ENCODE measurements around the gene CORO7. TPM values are rescaled to one million over a fixed set of nuclear protein-coding genes. Genes with fewer than 3 reads are reported as not detected.
A peak's percentile ranks its signal among the peaks of the same experiment; 100 is the strongest.

The CORO7 gene
- total RNA-seq, 4 donors from 2014 or later: 46.8 to 330 (median 58.1) TPM

DNA sequence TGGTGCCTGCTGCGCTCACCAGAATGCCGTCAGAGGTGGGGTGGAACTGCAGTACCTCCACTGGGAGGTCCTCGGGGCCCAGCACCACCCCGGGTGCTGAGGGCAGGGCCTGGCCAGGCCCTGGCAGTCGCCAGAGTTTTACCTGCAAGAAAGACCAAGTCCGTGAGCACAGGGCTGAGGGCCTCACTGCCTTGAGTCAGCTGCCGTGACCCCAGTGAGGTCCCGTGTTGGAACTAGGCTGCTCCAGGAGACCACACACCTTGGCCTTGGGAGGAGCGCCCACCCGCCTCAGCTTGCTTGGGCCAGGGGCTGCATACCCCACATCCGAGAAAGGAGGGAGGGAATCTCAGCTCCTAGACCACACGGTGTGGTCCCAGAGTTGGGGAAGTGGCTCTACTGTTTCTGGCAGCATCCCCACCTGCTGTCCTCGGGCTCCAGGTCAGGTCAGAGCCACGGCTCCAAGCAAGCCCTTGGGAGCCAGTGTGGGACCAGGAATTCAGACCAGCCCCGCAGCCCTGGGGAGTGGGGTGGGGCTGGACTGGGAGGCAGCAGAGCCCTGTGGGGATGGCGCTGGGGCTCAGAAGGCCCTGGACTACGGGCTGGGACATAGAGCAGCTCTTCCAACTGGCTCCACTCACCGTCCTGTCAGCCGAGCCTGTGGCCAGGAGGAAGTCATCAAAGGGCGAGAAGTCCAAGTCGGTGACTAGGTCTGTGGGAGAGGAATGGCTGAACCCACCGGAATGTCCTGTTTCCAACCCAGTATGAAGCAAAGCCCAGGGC, 8.7 kb downstream of the CORO7 start:
- no peaks in the 10 kb centered on the region for H3K9me3 ChIP-seq
- H3K36me3 ChIP-seq: peaks cover 0 to 13% (median 3%) of the 10 kb centered on the region in 4 donors
- no peaks in the 10 kb centered on the region for H3K27me3 ChIP-seq
- TF ChIP-seq, protein P1, sequence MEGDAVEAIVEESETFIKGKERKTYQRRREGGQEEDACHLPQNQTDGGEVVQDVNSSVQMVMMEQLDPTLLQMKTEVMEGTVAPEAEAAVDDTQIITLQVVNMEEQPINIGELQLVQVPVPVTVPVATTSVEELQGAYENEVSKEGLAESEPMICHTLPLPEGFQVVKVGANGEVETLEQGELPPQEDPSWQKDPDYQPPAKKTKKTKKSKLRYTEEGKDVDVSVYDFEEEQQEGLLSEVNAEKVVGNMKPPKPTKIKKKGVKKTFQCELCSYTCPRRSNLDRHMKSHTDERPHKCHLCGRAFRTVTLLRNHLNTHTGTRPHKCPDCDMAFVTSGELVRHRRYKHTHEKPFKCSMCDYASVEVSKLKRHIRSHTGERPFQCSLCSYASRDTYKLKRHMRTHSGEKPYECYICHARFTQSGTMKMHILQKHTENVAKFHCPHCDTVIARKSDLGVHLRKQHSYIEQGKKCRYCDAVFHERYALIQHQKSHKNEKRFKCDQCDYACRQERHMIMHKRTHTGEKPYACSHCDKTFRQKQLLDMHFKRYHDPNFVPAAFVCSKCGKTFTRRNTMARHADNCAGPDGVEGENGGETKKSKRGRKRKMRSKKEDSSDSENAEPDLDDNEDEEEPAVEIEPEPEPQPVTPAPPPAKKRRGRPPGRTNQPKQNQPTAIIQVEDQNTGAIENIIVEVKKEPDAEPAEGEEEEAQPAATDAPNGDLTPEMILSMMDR (IDR thresholded peaks at IDR 0.05): no peak
- peak in 2 of 3 donors; percentile 46 to 47 for TF ChIP-seq POLR2AphosphoS5 (IDR thresholded peaks at IDR 0.05)
- intact Hi-C loops (cut with DNase I; ENCODE audit: low total_unique reads) (no loop called here), in situ Hi-C loops (cut with MboI; ENCODE audit: low pct_ligation_motif_present in 1 of 4, low pct_unique_long_range_greater_than_20kb in 1 of 4, low sequenced_read_pairs in 3 of 4) (loop anchor here in 1 of 4 donors (10.0 kb wide), 1 partner anchor 53 kb away; the partner anchor contains the start of gene PAM16)
- H3K4me1 ChIP-seq: peaks cover 0 to 23% (median 11%) of the 10 kb centered on the region in 4 donors
- DNase-seq: peak; percentile 25
- H3K4me3 ChIP-seq: no peak overlapping the region
- 82% methylated on average over 15 of the region's 22 CpGs; no CpG with 5 or more reads in 1 of the 2 donors for WGBS, 2 donors (ENCODE audit: low coverage in 1 of 2)
- H3K27ac ChIP-seq: no peak overlapping the region

DNA sequence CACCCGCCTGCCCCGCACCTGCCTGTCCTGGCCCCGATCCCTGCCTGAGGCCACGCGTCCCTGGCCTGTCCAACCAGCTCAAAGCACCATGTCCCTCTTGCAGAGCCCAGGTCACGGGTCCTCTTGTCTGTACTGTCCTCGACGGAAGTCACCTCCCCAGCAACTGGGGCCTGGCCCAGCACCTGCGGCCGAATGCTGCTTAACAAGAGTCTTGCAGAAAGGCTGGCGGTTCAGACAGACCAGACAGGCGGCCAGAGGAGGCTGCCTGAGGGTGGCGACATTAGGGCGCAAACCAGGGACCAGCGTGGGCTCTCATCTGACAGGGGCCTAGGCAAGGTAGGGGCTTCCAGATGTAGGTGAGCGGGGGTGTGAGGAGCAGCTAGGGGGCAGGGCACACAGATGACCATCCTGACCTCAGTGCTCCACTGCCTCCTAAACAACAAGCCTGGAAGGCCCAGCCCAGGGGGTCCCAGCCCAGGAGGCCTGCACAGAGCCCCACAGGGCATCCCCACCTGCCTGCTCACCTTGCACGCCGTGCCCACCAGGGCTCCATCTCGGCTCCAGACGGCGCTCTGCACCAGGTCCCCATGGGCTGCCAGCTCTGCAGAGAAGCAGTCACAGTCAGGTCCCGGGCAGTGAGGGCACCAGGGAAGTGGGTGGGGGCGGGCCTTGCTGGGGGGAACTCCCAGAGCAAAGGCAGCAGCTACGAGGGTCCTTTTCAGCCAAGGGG, 11.3 kb downstream of the CORO7 start:
- 93 to 100% methylated on average over 2 to 24 of the region's 24 CpGs for WGBS, 2 donors (ENCODE audit: low coverage in 1 of 2)
- no peak overlapping the region for H3K4me3 ChIP-seq
- no peaks in the 10 kb centered on the region for H3K27me3 ChIP-seq
- in situ Hi-C loops (cut with MboI; ENCODE audit: low pct_ligation_motif_present in 1 of 4, low pct_unique_long_range_greater_than_20kb in 1 of 4, low sequenced_read_pairs in 3 of 4) (loop anchor here in 2 of 4 donors (5.0 to 10.0 kb wide), 2 partner anchors 43 to 50 kb away; partner anchors contain the start of gene PAM16 (in 1 of the 2)), intact Hi-C loops (cut with DNase I; ENCODE audit: low total_unique reads) (no loop called here)
- no peak for DNase-seq
- no peak overlapping the region for H3K27ac ChIP-seq
- peaks cover 0 to 13% (median 3%) of the 10 kb centered on the region in 4 donors for H3K36me3 ChIP-seq
- H3K9me3 ChIP-seq: no peaks in the 10 kb centered on the region
- H3K4me1 ChIP-seq: peaks cover 0 to 7% (median 6%) of the 10 kb centered on the region in 4 donors
- TF ChIP-seq, protein P1 (IDR thresholded peaks at IDR 0.05): no peak
- no peak for TF ChIP-seq EP300 (IDR thresholded peaks at IDR 0.05; ENCODE audit: low read depth)

DNA sequence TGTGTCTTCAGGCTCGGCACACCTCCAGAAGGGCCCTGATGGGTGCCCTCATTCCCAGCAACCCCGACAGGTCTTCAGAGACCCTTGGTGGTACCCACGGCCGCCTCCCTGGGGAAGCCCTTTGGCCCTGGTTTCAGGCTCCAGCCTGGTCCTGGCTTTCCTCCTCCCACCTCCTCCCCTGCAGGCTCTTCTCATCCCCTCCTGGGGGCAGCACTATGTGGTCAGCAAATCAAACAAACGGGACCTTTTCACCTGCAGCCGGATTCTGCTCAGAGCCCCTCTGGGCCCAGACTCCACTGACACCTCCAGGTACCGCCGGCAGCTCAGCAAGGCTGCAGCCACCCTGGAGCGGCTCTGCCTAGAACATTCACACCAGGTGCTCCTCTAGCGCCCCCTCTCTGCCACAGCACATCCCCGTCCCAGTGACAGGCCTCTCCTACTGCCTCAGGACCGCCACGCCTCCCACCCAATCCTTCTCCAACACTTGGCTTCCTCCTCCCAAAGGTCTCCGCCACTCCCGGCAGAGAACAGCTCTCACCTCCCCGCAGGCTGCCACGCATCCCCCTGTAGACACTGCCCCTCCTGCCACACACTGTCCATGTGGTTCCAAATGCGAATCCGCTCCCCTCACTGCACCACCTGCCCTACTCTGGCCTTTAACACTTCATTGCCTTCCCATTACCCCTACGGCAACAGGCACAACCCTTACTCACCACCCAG, 12.0 kb downstream of the CORO7 start:
- WGBS, 2 donors (ENCODE audit: low coverage in 1 of 2): 77 to 85% methylated on average over 4 to 20 of the region's 20 CpGs
- Histone ChIP-seq H3K9me3 (no peaks in the 10 kb centered on the region), H3K4me3 (no peak overlapping the region), H3K4me1 (peaks cover 0 to 5% (median 4%) of the 10 kb centered on the region in 4 donors), H3K27me3 (no peaks in the 10 kb centered on the region), H3K27ac (no peak overlapping the region), H3K36me3 (peaks cover 0 to 13% (median 3%) of the 10 kb centered on the region in 4 donors)
- in situ Hi-C loops (cut with MboI; ENCODE audit: low pct_ligation_motif_present in 1 of 4, low pct_unique_long_range_greater_than_20kb in 1 of 4, low sequenced_read_pairs in 3 of 4): loop anchor here in 2 of 4 donors (5.0 to 10.0 kb wide), 2 partner anchors 42 to 50 kb away; partner anchors contain the start of gene PAM16 (in 1 of the 2)
- no peak for TF ChIP-seq POLR2AphosphoS5 (IDR thresholded peaks at IDR 0.05)
- TF ChIP-seq, protein P1 (IDR thresholded peaks at IDR 0.05): peak; percentile 36 to 58 (median 44)
- no peak for TF ChIP-seq POLR2A (IDR thresholded peaks at IDR 0.05)
- no peak for TF ChIP-seq EP300 (IDR thresholded peaks at IDR 0.05; ENCODE audit: low read depth)
- intact Hi-C loops (cut with DNase I; ENCODE audit: low total_unique reads): no loop called here
- DNase-seq: peak; percentile 32

Measured in transverse colon (tissue), 4 donors.